SK-N-SH (cell line): ENCODE data around the gene CCDC192. TPM values are rescaled to one million over a fixed set of nuclear protein-coding genes. Genes with fewer than 3 reads are reported as not detected.

Source experiments
- CTCF ChIA-PET: fragments of 300-600, 350-600 bp; formaldehyde crosslinking; extraction: SDS; loops from one replicate; lab custom pipeline; 2021; lab: Yijun Ruan, JAX
- POLR2A ChIA-PET: fragments of 350-600 bp; sonication (Branson Sonifier 250); formaldehyde crosslinking; extraction: SDS; loops from one replicate; lab custom pipeline; 2020; ENCODE audit warnings: antibody characterized with exemption, inconsistent platforms; lab: Yijun Ruan, JAX
- DNase-seq: peaks from one replicate; pipeline ENCODE4 v3.0.0; 2012
- H2AFZ ChIP-seq: fragments of 200-600 bp; sonication (generic); 2 replicates; pipeline ENCODE4 v1.8.1; 2016; ENCODE audit warnings: antibody characterized with exemption, mild to moderate bottlenecking, low read depth
- H3F3A ChIP-seq: fragments of 200-600 bp; sonication (generic); replicated peaks from 2 replicates; pipeline ENCODE3; 2016; ENCODE audit warnings: antibody characterized with exemption, mild to moderate bottlenecking; ENCODE audit not compliant: insufficient read depth
- H3K27ac ChIP-seq, 2 experiments: fragments of 200-500 bp in 1 of 2; fragments of 200-600 bp in 1 of 2; sonication (Bioruptor generic) in 1 of 2; sonication (generic), shearing (Covaris generic) in 1 of 2; 2 replicates each; pipeline versions ENCODE4 v1.5.1 to v1.6.1; 2014 to 2016; ENCODE audit warnings: low read depth in 2 of 2, inconsistent platforms in 1 of 2, low read length in 1 of 2, mild to moderate bottlenecking in 1 of 2, mixed read lengths in 1 of 2
- H3K27me3 ChIP-seq: fragments of 200-600 bp; sonication (generic), shearing (Covaris generic); 2 replicates; pipeline ENCODE4 v1.6.1; 2016; ENCODE audit warnings: mixed run types; ENCODE audit not compliant: insufficient read depth
- H3K36me3 ChIP-seq, 2 experiments: fragments of 200-500 bp in 1 of 2; fragments of 200-600 bp in 1 of 2; sonication (Bioruptor generic) in 1 of 2; sonication (generic) in 1 of 2; replicated peaks in 1 of 2; 2 replicates each; pipeline versions ENCODE3 to v1.5.1; 2014 to 2016; ENCODE audit warnings: low read length in 1 of 2, mild to moderate bottlenecking in 1 of 2; ENCODE audit not compliant: insufficient read depth in 2 of 2, control insufficient read depth in 1 of 2
- H3K4me1 ChIP-seq, 2 experiments: fragments of 200-500 bp in 1 of 2; fragments of 200-600 bp in 1 of 2; sonication (Bioruptor generic) in 1 of 2; sonication (generic), shearing (Covaris generic) in 1 of 2; 2 replicates each; pipeline versions ENCODE4 v1.5.1 to v1.6.1; 2014 to 2016; ENCODE audit warnings: low read depth in 1 of 2, low read length in 1 of 2, mixed run types in 1 of 2; ENCODE audit not compliant: insufficient read depth in 2 of 2, control insufficient read depth in 1 of 2
- H3K4me2 ChIP-seq: fragments of 200-600 bp; sonication (generic), shearing (Covaris generic); 2 replicates; pipeline ENCODE4 v1.6.1; 2017; ENCODE audit warnings: mixed run types
- H3K4me3 ChIP-seq, 2 experiments: fragments of 200-500 bp in 1 of 2; fragments of 200-600 bp in 1 of 2; sonication (Bioruptor generic) in 1 of 2; sonication (generic), shearing (Covaris generic) in 1 of 2; 2 replicates each; pipeline versions ENCODE4 v1.5.1 to v1.8.1; 2014 to 2016; ENCODE audit warnings: low read depth in 2 of 2, inconsistent platforms in 1 of 2, low read length in 1 of 2, mild to moderate bottlenecking in 1 of 2, mixed read lengths in 1 of 2, moderate library complexity in 1 of 2
- H3K79me2 ChIP-seq: fragments of 200-600 bp; sonication (generic); 2 replicates; pipeline ENCODE4 v1.8.1; 2017; ENCODE audit warnings: mild to moderate bottlenecking; ENCODE audit not compliant: insufficient read depth
- H3K9ac ChIP-seq: fragments of 200-600 bp; sonication (generic); 2 replicates; pipeline ENCODE4 v1.6.1; 2017; ENCODE audit warnings: mixed run types
- H3K9me2 ChIP-seq: fragments of 200-600 bp; sonication (generic); 2 replicates; pipeline ENCODE4 v1.6.1; 2017; ENCODE audit warnings: mixed run types
- H3K9me3 ChIP-seq: fragments of 200-600 bp; sonication (generic); 2 replicates; pipeline ENCODE4 v1.6.1; 2017; ENCODE audit warnings: mixed run types, mild to moderate bottlenecking, moderate library complexity
- H4K20me1 ChIP-seq: fragments of 200-600 bp; sonication (generic); 2 replicates; pipeline ENCODE4 v1.6.1; 2017; ENCODE audit warnings: mild to moderate bottlenecking, mixed run types; ENCODE audit not compliant: insufficient read depth
- CHD2 ChIP-seq: fragments of 150-350 bp; IDR thresholded peaks from 2 replicates; pipeline ENCODE4 v1.6.1; 2018; ENCODE audit warnings: low read length; ENCODE audit not compliant: partially characterized antibody
- ELF1 ChIP-seq: IDR thresholded peaks from 2 replicates; pipeline ENCODE4 v1.4.0; 2012
- FOSL2 ChIP-seq: IDR thresholded peaks from 2 replicates; pipeline ENCODE4 v1.4.0; 2012; ENCODE audit warnings: low read depth, mild to moderate bottlenecking, moderate library complexity, borderline replicate concordance
- FOXM1 ChIP-seq: IDR thresholded peaks from 2 replicates; pipeline ENCODE4 v1.4.0; 2012; ENCODE audit warnings: low read depth, mild to moderate bottlenecking
- JUND ChIP-seq: IDR thresholded peaks from 2 replicates; pipeline ENCODE4 v1.4.0; 2012
- MXI1 ChIP-seq: IDR thresholded peaks from 2 replicates; pipeline ENCODE4 v1.6.1; 2012; ENCODE audit warnings: mild to moderate bottlenecking, low read depth, low read length, improper control_type of control experiment
- NFIC ChIP-seq: IDR thresholded peaks from 2 replicates; pipeline ENCODE4 v1.4.0; 2012; ENCODE audit warnings: borderline replicate concordance
- POLR2AphosphoS5 ChIP-seq: IDR thresholded peaks from 2 replicates; pipeline ENCODE4 v1.6.1; 2012; ENCODE audit warnings: low read depth, low read length
- RAD21 ChIP-seq: IDR thresholded peaks from 2 replicates; pipeline ENCODE4 v1.6.1; 2012; ENCODE audit warnings: mild to moderate bottlenecking, low read length
- RCOR1 ChIP-seq: fragments of 150-350 bp; IDR thresholded peaks from 2 replicates; pipeline ENCODE4 v1.6.1; 2017; ENCODE audit warnings: antibody characterized with exemption, low read length
- RFX5 ChIP-seq: IDR thresholded peaks from 2 replicates; pipeline ENCODE4 v1.6.1; 2012; ENCODE audit warnings: mild to moderate bottlenecking, improper control_type of control experiment, low read length
- TCF12 ChIP-seq: IDR thresholded peaks from 2 replicates; pipeline ENCODE4 v1.4.0; 2012
- TEAD4 ChIP-seq: IDR thresholded peaks from 2 replicates; pipeline ENCODE4 v1.4.0; 2012; ENCODE audit warnings: mild to moderate bottlenecking, borderline replicate concordance; ENCODE audit not compliant: insufficient read depth
- WGBS: methylation state at CpG from one replicate; pipeline ENCODE4 v1.1.6; 2017; ENCODE audit warnings: low lambda C conversion rate; 5-methylcytosine and 5-hydroxymethylcytosine counted together
- polyA plus RNA-seq, 3 experiments: library from polyadenylated mRNA; depleted of rRNA; stranded (reverse); fragments of >200 nt; gene quantifications; 2 replicates each; pipeline ENCODE4 v1.2.3, GENCODE V29; 2012
- TF ChIP-seq, protein P1 (sequence below): IDR thresholded peaks from 2 replicates; pipeline ENCODE4 v1.4.0; 2012; ENCODE audit warnings: low read depth, borderline replicate concordance
- TF ChIP-seq, protein P2 (sequence below): fragments of 200-600 bp; sonication (generic); IDR thresholded peaks from 2 replicates; pipeline ENCODE4 v1.6.1; 2017; ENCODE audit warnings: antibody characterized with exemption, mild to moderate bottlenecking, moderate library complexity
- TF ChIP-seq, protein P3 (sequence below): IDR thresholded peaks from 2 replicates; pipeline ENCODE4 v1.6.1; 2012; ENCODE audit warnings: mild to moderate bottlenecking, low read depth, low read length, moderate library complexity
- TF ChIP-seq, protein P4 (sequence below): IDR thresholded peaks from 2 replicates; pipeline ENCODE4 v1.4.0; 2012; ENCODE audit warnings: low read depth
- TF ChIP-seq, protein P5 (sequence below): IDR thresholded peaks from 2 replicates; pipeline ENCODE4; 2012

The CCDC192 gene
- polyA plus RNA-seq, 1 of the 3 experiments (the other 2 are of a cell fraction) = not detected

DNA sequence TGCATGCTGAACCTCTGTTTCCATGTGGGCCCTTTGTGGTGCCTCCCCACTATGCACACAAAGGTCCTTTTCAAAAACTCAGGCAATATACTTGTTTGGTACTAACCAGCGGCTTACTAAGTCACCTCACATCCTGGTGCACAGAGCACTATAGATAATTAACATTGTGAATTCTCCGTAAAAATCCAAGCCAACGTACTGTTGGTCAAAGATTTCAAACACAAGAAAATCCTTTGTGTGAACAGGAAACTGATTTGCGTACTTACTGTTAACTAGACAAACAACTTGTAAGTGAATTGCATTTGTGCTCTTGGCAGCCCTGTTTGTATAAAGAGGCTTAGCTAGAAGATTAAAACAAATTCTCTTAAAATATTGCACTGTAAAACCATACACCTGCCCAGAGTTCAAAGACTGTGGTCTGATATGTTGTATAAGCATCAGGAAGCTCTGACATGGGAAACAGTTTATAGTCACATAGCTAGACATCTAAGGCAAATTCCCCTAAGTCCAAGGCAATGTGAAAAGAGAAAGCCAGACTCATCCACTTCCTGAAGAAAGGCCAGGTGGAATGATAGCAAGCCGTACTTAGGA, 255.3 kb downstream of the CCDC192 start:
- DNase-seq = no peak
- Histone ChIP-seq H3K9ac (no peak overlapping the region), H3K27me3 (no peaks in the 10 kb centered on the region), H3K36me3 (peaks cover 0 to under 1% of the 10 kb centered on the region in 2 experiments), H3K4me3 (no peak overlapping the region), H3F3A (peaks cover 4% of the 10 kb centered on the region), H2AFZ (no peak overlapping the region), H3K4me1 (peaks cover 25 to 28% of the 10 kb centered on the region in 2 experiments), H4K20me1 (no peaks in the 10 kb centered on the region), H3K9me3 (no peaks in the 10 kb centered on the region), H3K79me2 (no peaks in the 10 kb centered on the region), H3K4me2 (peak overlapping the region; percentile 61; the same call in 1 of the 2 replicates), H3K27ac (peak overlapping the region in 1 of 2 experiments; percentile 75; a peak in 3 of 4 replicates), H3K9me2 (no peaks in the 10 kb centered on the region)
- CTCF ChIA-PET = interaction anchor here (1.5 to 1.6 kb wide), 2 partner anchors 18 to 123 kb away, joined by 3 to 4 read pairs; no protein-coding TSS in a partner anchor
- WGBS = 74% methylated on average over 5 of the region's 5 CpGs
- POLR2A ChIA-PET = interaction anchor here (0.6 kb wide), 1 partner anchor 414 kb away, joined by 3 read pairs; no protein-coding TSS in a partner anchor
- TF ChIP-seq, protein P1, sequence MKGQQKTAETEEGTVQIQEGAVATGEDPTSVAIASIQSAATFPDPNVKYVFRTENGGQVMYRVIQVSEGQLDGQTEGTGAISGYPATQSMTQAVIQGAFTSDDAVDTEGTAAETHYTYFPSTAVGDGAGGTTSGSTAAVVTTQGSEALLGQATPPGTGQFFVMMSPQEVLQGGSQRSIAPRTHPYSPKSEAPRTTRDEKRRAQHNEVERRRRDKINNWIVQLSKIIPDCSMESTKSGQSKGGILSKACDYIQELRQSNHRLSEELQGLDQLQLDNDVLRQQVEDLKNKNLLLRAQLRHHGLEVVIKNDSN = no peak

DNA sequence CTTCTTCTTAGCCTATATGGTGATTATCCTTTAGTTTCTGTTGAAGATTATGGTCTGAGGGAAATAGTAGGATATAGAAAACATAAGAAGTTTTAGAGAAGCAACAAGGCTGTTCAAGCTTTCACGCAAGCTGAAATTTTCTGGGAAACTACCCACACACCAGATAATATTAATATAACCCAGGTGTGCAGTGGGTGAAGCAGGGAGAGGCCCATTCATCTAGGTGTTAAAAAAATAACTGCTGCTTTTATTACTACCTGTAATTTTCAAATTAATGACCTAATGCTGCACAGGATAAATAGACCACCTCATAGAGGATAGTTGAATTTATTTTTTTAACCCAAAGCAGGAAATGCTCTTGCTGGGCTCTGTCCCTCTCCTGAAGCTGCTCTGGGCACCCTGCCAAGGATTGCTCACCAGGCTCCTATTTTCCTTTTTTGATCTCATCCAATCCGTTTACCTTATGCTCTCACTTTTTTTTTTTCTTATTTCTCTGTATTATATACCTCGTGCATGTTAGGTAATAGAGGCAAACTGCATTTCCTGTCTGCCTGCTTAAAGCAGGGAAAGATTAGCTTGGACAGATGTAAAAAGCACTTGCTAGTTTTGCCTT, 256.1 kb downstream of the CCDC192 start:
- Histone ChIP-seq H3K79me2 (no peaks in the 10 kb centered on the region), H3K9ac (no peak overlapping the region), H4K20me1 (no peaks in the 10 kb centered on the region), H3K4me2 (peak overlapping the region; percentile 61), H3K9me3 (no peaks in the 10 kb centered on the region), H3K4me1 (peaks cover 25 to 28% of the 10 kb centered on the region in 2 experiments), H3K27me3 (no peaks in the 10 kb centered on the region), H3K4me3 (peak overlapping the region in 1 of 2 experiments; percentile 13; a peak in 1 of 4 replicates), H2AFZ (no peak overlapping the region), H3F3A (peaks cover 4% of the 10 kb centered on the region), H3K27ac (peak overlapping the region; percentile 49 to 75), H3K9me2 (no peaks in the 10 kb centered on the region), H3K36me3 (peaks cover 0 to 3% of the 10 kb centered on the region in 2 experiments)
- WGBS = 23% methylated on average over 3 of the region's 3 CpGs
- ChIA-PET POLR2A (no interaction called here), CTCF (interaction anchor here (1.2 to 1.6 kb wide), 4 partner anchors 19 to 125 kb away, joined by 3 to 4 read pairs (median 4); no protein-coding TSS in a partner anchor)
- TF ChIP-seq, protein P2, sequence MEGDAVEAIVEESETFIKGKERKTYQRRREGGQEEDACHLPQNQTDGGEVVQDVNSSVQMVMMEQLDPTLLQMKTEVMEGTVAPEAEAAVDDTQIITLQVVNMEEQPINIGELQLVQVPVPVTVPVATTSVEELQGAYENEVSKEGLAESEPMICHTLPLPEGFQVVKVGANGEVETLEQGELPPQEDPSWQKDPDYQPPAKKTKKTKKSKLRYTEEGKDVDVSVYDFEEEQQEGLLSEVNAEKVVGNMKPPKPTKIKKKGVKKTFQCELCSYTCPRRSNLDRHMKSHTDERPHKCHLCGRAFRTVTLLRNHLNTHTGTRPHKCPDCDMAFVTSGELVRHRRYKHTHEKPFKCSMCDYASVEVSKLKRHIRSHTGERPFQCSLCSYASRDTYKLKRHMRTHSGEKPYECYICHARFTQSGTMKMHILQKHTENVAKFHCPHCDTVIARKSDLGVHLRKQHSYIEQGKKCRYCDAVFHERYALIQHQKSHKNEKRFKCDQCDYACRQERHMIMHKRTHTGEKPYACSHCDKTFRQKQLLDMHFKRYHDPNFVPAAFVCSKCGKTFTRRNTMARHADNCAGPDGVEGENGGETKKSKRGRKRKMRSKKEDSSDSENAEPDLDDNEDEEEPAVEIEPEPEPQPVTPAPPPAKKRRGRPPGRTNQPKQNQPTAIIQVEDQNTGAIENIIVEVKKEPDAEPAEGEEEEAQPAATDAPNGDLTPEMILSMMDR = no peak
- no peak for TF ChIP-seq MXI1
- TF ChIP-seq TCF12 = peak; percentile 68
- peak; percentile 7 for TF ChIP-seq CHD2
- peak; percentile 37; the same call in 1 of the 2 replicates for TF ChIP-seq FOSL2
- TF ChIP-seq ELF1 = peak; percentile 46; the same call in 1 of the 2 replicates
- TF ChIP-seq TEAD4 = no peak
- TF ChIP-seq RFX5 = no peak
- peak; percentile 94 for TF ChIP-seq NFIC
- peak; percentile 9; the same call in 1 of the 2 replicates for TF ChIP-seq RCOR1
- TF ChIP-seq, protein P3, sequence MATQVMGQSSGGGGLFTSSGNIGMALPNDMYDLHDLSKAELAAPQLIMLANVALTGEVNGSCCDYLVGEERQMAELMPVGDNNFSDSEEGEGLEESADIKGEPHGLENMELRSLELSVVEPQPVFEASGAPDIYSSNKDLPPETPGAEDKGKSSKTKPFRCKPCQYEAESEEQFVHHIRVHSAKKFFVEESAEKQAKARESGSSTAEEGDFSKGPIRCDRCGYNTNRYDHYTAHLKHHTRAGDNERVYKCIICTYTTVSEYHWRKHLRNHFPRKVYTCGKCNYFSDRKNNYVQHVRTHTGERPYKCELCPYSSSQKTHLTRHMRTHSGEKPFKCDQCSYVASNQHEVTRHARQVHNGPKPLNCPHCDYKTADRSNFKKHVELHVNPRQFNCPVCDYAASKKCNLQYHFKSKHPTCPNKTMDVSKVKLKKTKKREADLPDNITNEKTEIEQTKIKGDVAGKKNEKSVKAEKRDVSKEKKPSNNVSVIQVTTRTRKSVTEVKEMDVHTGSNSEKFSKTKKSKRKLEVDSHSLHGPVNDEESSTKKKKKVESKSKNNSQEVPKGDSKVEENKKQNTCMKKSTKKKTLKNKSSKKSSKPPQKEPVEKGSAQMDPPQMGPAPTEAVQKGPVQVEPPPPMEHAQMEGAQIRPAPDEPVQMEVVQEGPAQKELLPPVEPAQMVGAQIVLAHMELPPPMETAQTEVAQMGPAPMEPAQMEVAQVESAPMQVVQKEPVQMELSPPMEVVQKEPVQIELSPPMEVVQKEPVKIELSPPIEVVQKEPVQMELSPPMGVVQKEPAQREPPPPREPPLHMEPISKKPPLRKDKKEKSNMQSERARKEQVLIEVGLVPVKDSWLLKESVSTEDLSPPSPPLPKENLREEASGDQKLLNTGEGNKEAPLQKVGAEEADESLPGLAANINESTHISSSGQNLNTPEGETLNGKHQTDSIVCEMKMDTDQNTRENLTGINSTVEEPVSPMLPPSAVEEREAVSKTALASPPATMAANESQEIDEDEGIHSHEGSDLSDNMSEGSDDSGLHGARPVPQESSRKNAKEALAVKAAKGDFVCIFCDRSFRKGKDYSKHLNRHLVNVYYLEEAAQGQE = peak; percentile 69
- no peak for TF ChIP-seq FOXM1
- TF ChIP-seq JUND = 0 out of 2 replicates have a peak, but pooled peaks have one; percentile 11
- TF ChIP-seq, protein P4, sequence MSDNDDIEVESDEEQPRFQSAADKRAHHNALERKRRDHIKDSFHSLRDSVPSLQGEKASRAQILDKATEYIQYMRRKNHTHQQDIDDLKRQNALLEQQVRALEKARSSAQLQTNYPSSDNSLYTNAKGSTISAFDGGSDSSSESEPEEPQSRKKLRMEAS = 0 out of 2 replicates have a peak, but pooled peaks have one; percentile 21
- TF ChIP-seq, protein P5, sequence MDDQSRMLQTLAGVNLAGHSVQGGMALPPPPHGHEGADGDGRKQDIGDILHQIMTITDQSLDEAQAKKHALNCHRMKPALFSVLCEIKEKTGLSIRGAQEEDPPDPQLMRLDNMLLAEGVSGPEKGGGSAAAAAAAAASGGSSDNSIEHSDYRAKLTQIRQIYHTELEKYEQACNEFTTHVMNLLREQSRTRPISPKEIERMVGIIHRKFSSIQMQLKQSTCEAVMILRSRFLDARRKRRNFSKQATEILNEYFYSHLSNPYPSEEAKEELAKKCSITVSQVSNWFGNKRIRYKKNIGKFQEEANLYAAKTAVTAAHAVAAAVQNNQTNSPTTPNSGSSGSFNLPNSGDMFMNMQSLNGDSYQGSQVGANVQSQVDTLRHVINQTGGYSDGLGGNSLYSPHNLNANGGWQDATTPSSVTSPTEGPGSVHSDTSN = 0 out of 2 replicates have a peak, but pooled peaks have one; percentile 17
- 0 out of 2 replicates have a peak, but pooled peaks have one; percentile 11 for TF ChIP-seq RAD21
- TF ChIP-seq POLR2AphosphoS5 = no peak
- DNase-seq = peak; percentile 63
